DND-41 (cell line): Measurements from ENCODE around the gene TRAPPC14.

Experiments used
- CTCF ChIP-seq: IDR thresholded peaks from 2 replicates; pipeline ENCODE4 v1.5.1; 2012; ENCODE audit warnings: borderline replicate concordance, low read length, moderate library complexity, mild to moderate bottlenecking; ENCODE audit not compliant: poor library complexity, severe bottlenecking; ENCODE audit errors: extremely low read depth
- EZH2 ChIP-seq: IDR thresholded peaks from 3 replicates; pipeline ENCODE4 v1.6.1; 2012; ENCODE audit warnings: borderline replicate concordance, low read depth, mild to moderate bottlenecking, moderate library complexity, low read length, inconsistent platforms; ENCODE audit not compliant: severe bottlenecking

GRCh38 chr7:100192969-100193368, 34.4 kb upstream of the TRAPPC14 start:
- TF ChIP-seq CTCF (no peak), EZH2 (no peak)
